ENCODE results near the gene XBP1.
A peak's percentile ranks its signal among the peaks of the same experiment; 100 is the strongest.
"Not testable (repeated sequence)": the region's sequence is repeated elsewhere in the genome, so short reads cannot be mapped to it uniquely, and the experiment has no call there.

XBP1 gene

DNA sequence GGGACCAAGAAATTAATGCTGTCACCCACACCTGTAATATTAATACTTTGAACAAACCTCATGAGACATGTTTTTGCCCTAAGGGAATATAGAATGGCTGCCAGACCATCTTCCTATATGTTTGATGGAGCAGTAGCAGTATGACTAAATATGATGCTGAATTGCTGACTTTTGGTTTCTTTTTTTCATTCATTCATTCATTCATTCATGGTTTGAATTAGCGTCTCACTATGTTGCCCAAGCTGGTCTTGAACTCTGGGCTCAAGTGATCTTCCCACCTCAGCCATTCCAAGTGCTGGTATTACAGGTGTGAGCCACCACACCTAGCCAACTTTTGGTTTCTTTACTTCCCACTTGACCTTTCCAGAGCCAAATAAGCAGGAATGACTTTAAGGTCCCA, 20.1 kb downstream of the XBP1 start:
- H3K27me3 ChIP-seq (ENCODE audit: control insufficient read depth in 1 of 2, insufficient read depth in 2 of 2, low read length in 2 of 2), result no peaks in the 10 kb centered on the region

DNA sequence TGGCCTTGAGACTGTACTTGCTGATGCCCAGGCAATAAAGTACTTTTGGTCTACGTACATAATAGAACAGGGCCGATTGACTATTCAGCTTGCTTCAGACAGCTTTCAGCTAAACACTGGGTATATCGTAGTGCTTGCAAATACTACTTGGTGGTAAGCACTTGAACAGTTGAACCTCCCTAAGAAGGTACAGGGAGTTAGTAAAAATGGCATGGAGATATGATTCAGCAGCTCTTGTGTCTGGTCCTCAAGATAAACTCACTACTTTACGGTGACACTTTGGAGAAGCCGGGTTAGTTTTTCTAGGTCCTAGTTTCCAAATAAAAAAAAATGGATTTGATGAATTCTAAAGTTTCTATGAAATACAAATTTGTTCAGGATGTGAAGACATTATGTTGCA, 20.5 kb downstream of the XBP1 start:
- peaks cover 31% of the 10 kb centered on the region for H3K36me3 ChIP-seq (ENCODE audit: insufficient read depth, low read length)
- no peaks in the 10 kb centered on the region for H3K27me3 ChIP-seq (ENCODE audit: control insufficient read depth in 1 of 2, insufficient read depth in 2 of 2, low read length in 2 of 2)
- H3K27ac ChIP-seq (ENCODE audit: low read depth, low read length), result no peak overlapping the region
- no peak overlapping the region for H3K4me3 ChIP-seq (ENCODE audit: low read depth in 1 of 2, low read length in 2 of 2)
- no peaks in the 10 kb centered on the region for H3K9me3 ChIP-seq (ENCODE audit: low read length)
- no peak overlapping the region for H3K9ac ChIP-seq (ENCODE audit: low read length)
- peaks cover 43% of the 10 kb centered on the region for H3K4me1 ChIP-seq (ENCODE audit: insufficient read depth, low read length)

More for the DNA sequence above, 20.1 kb downstream of the XBP1 start:
- no peak overlapping the region for H3K27ac ChIP-seq (ENCODE audit: low read depth, low read length)
- no peak overlapping the region for H3K4me3 ChIP-seq (ENCODE audit: low read depth in 1 of 2, low read length in 2 of 2)
- no peaks in the 10 kb centered on the region for H3K9me3 ChIP-seq (ENCODE audit: low read length)
- peaks cover 36% of the 10 kb centered on the region for H3K36me3 ChIP-seq (ENCODE audit: insufficient read depth, low read length)
- H3K9ac ChIP-seq (ENCODE audit: low read length), result no peak overlapping the region
- H3K4me1 ChIP-seq (ENCODE audit: insufficient read depth, low read length), result peaks cover 45% of the 10 kb centered on the region

DNA sequence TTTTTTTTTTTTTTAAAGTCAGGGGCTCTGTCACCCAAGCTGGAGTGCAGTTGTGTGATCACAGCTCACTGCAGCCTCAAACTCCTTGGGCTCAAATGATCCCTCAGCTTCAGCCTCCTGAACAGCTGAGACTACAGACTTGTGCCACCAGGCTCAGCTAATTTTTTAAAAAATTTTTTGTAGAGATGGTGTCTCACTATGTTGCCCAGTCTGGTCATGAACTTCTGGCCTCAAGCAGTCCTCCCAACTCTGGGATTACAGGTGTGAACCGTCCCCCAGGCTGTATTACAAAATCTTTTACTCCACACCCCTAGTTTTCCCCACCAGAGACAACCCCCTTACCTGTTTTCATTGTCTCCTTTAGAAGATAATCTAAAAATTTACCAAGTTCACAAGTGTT, 26.0 kb downstream of the XBP1 start:
- H3K9ac ChIP-seq (ENCODE audit: low read length), result no peak overlapping the region
- H3K9me3 ChIP-seq (ENCODE audit: low read length), result no peaks in the 10 kb centered on the region
- H3K27me3 ChIP-seq (ENCODE audit: control insufficient read depth in 1 of 2, insufficient read depth in 2 of 2, low read length in 2 of 2), result no peaks in the 10 kb centered on the region
- H3K4me1 ChIP-seq (ENCODE audit: insufficient read depth, low read length), result peaks cover 18% of the 10 kb centered on the region
- H3K27ac ChIP-seq (ENCODE audit: low read depth, low read length), result no peak overlapping the region
- H3K4me3 ChIP-seq (ENCODE audit: low read depth in 1 of 2, low read length in 2 of 2), result no peak overlapping the region
- no peaks in the 10 kb centered on the region for H3K36me3 ChIP-seq (ENCODE audit: insufficient read depth, low read length)

DNA sequence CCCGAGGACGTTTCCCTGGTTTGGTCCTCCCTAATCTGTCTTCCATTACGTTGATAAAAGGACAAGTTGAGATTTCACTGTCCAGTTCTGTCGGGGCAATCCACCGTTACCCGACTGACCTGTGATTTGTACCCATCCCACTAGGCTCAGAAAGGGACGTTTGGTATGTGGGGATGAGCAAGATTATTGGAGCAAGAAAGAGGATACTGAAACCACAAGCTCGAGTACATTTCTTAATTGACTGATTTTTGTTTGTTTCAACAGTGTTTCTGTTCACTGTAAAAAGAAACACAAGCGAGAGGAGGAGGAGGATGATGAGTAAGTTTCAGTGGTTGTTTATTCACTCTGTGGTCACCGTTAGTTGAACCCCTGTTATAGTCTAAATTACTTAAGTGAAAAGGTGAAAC, 26.9 kb downstream of the XBP1 start:
- no peaks in the 10 kb centered on the region for H3K27me3 ChIP-seq (ENCODE audit: control insufficient read depth in 1 of 2, insufficient read depth in 2 of 2, low read length in 2 of 2)
- peak overlapping the region; percentile 95 for H3K27ac ChIP-seq (ENCODE audit: low read depth, low read length)
- peaks cover 16% of the 10 kb centered on the region for H3K4me1 ChIP-seq (ENCODE audit: insufficient read depth, low read length)
- peak overlapping the region; percentile 88 for H3K9ac ChIP-seq (ENCODE audit: low read length)
- H3K4me3 ChIP-seq (ENCODE audit: low read depth in 1 of 2, low read length in 2 of 2), result peak overlapping the region; percentile 77 to 85
- no peaks in the 10 kb centered on the region for H3K9me3 ChIP-seq (ENCODE audit: low read length)
- H3K36me3 ChIP-seq (ENCODE audit: insufficient read depth, low read length), result no peaks in the 10 kb centered on the region

DNA sequence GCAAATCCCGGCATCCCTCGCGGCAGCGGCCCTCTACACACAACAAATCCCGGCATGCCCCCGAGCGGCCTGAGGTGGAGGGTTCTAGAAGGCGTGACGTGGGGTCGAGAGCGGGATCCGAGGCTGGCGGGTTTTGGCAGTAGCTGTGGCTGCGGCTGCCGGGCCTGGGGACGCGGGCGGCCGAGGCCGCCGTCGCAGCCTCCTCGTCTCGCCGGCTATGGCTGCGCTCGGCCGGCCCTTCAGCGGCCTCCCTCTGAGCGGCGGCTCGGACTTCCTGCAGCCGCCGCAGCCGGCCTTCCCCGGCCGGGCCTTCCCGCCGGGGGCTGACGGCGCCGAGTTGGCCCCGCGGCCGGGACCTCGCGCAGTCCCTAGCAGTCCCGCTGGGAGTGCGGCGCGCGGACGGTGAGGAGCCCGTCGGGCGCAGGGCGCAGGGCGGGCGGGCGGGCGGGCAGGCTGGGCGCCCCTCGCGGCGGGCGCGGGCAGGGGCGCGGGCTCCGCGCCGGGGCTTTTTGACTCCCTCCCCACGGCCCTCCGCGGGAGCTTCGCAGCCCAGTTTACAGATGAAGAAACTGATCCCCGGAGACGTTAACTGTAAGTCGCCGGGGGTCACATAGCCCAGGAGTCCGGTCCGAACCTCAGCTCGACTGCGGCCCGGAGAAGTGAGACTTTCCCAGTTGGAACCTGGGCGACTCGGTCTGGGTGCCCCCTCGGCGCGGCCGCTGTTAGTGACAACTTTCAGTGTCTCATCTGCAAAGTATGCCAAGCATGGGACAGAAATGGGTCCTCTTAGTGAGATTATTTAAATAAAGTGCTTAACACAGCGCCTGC, 27.5 kb downstream of the XBP1 start, which contains the start of gene CCDC117:
Gene CCDC117 (plus strand): TSS at position 63 of the 828 bp plus-strand sequence. CDS start 155 bp downstream, at position 218.
- H3K27me3 ChIP-seq (ENCODE audit: control insufficient read depth in 1 of 2, insufficient read depth in 2 of 2, low read length in 2 of 2), result no peaks in the 10 kb centered on the region
- no peaks in the 10 kb centered on the region for H3K36me3 ChIP-seq (ENCODE audit: insufficient read depth, low read length)
- H3K9me3 ChIP-seq (ENCODE audit: low read length), result no peaks in the 10 kb centered on the region
- H3K9ac ChIP-seq (ENCODE audit: low read length), result peak within 1 kb of the TSS; percentile 88
- peaks cover 16% of the 10 kb centered on the region for H3K4me1 ChIP-seq (ENCODE audit: insufficient read depth, low read length)
- peak within 1 kb of the TSS; percentile 77 to 85 for H3K4me3 ChIP-seq (ENCODE audit: low read depth in 1 of 2, low read length in 2 of 2)
- peak within 1 kb of the TSS; percentile 95 for H3K27ac ChIP-seq (ENCODE audit: low read depth, low read length)

DNA sequence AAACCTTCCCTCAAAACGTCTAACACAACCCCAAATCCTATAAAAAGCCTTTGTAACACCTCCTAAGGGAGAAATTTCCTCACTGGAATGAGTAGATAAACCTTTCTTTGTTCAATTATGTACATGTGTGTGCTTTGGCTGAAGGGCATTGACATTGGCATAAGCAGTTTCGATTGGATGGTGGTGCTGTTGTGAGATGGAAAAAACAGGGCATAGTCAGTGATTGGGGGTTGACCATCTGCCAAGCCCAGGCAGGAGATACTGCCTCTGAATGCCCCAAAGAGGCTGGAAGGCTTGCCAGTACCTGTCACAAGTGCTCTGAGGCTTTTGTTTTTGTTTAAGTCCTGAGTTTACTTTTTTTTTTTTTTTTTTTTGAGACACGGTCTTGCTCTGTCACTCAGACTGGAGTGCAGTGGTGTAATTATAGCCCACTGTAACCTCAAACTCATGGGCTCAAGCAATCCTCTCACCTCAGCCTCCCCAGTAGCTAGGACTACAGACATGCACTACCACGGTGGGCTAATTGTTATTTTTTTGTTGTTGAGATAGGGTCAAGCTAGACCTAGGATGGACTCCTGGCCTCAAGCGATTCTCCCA, 29.1 kb downstream of the XBP1 start:
- H3K27ac ChIP-seq (ENCODE audit: low read depth, low read length), result no peak overlapping the region
- peaks cover 16% of the 10 kb centered on the region for H3K4me1 ChIP-seq (ENCODE audit: insufficient read depth, low read length)
- no peaks in the 10 kb centered on the region for H3K36me3 ChIP-seq (ENCODE audit: insufficient read depth, low read length)
- H3K4me3 ChIP-seq (ENCODE audit: low read depth in 1 of 2, low read length in 2 of 2), result no peak overlapping the region
- no peak overlapping the region for H3K9ac ChIP-seq (ENCODE audit: low read length)
- H3K27me3 ChIP-seq (ENCODE audit: control insufficient read depth in 1 of 2, insufficient read depth in 2 of 2, low read length in 2 of 2), result no peaks in the 10 kb centered on the region
- H3K9me3 ChIP-seq (ENCODE audit: low read length), result no peaks in the 10 kb centered on the region

DNA sequence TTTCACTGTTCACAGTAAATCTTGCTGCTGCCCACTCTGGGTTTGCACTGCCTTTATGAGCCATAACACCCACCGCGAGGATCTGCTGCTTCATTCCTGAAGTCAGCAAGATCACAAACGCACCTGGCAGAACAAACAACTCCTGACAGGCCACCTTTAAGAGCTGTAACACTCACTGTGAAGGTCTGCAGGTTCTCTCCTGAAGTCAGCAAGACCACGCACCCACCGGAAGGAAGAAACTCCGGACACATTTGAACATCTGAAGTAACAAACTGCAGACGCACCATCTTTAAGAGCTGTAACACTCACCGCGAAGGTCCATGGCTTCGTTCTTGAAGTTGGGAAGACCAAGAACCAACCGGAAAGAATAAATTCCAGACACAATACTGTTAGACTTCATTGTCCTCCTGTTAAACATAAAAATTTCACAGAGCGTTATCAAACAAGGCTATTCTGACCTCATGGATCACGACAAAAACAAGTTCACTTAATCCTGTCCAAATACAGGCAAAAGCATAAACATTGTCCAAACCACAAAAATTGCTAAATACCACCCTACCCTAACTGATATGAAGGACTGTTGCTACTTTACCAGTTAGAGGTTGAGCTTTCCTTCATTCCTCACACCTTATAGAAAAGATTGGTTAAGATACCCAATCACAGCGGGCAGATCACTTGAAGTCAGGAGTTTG, 30.8 kb downstream of the XBP1 start:
- no peaks in the 10 kb centered on the region for H3K27me3 ChIP-seq (ENCODE audit: control insufficient read depth in 1 of 2, insufficient read depth in 2 of 2, low read length in 2 of 2)
- no peak overlapping the region for H3K4me3 ChIP-seq (ENCODE audit: low read depth in 1 of 2, low read length in 2 of 2)
- no peaks in the 10 kb centered on the region for H3K36me3 ChIP-seq (ENCODE audit: insufficient read depth, low read length)
- no peak overlapping the region for H3K27ac ChIP-seq (ENCODE audit: low read depth, low read length)
- no peaks in the 10 kb centered on the region for H3K9me3 ChIP-seq (ENCODE audit: low read length)
- peaks cover 10% of the 10 kb centered on the region for H3K4me1 ChIP-seq (ENCODE audit: insufficient read depth, low read length)
- H3K9ac ChIP-seq (ENCODE audit: low read length), result no peak overlapping the region

DNA sequence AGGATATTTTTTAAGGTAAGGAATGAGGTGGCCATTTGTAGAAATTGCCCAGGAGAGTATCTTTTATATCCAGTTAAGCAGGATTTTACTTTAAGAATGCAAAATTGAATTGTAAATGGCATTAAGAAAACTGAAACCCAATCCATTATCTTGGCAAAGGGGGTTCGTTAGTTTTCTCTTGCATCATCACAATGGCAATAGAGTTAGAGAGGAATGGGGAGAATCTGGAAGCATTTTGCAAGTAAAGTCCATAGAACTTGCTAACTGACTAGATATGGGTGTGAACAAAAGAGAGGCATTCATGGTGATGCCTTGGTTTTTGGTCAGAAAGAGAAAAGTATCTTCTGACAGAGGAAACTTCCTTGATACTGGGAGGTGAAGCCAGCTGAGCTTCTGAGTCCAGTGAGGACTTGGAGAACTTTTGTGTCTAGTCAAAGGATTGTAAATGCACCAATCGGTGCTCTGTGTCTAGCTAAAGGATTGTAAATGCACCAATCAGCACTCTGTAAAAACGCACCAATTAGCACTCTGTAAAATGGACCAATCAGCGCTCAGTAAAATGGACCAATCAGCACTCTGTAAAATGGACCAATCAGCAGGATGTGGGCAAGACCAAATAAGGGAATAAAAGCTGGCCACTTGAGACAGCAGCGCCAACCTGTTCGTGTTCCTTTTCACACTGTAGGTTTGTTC, 31.5 kb downstream of the XBP1 start:
- H3K4me3 ChIP-seq (ENCODE audit: low read depth in 1 of 2, low read length in 2 of 2), result no peak overlapping the region
- H3K27me3 ChIP-seq (ENCODE audit: control insufficient read depth in 1 of 2, insufficient read depth in 2 of 2, low read length in 2 of 2), result no peaks in the 10 kb centered on the region
- H3K9me3 ChIP-seq (ENCODE audit: low read length), result no peaks in the 10 kb centered on the region
- no peak overlapping the region for H3K27ac ChIP-seq (ENCODE audit: low read depth, low read length)
- H3K4me1 ChIP-seq (ENCODE audit: insufficient read depth, low read length), result peaks cover 5% of the 10 kb centered on the region
- H3K36me3 ChIP-seq (ENCODE audit: insufficient read depth, low read length), result no peaks in the 10 kb centered on the region
- H3K9ac ChIP-seq (ENCODE audit: low read length), result no peak overlapping the region

DNA sequence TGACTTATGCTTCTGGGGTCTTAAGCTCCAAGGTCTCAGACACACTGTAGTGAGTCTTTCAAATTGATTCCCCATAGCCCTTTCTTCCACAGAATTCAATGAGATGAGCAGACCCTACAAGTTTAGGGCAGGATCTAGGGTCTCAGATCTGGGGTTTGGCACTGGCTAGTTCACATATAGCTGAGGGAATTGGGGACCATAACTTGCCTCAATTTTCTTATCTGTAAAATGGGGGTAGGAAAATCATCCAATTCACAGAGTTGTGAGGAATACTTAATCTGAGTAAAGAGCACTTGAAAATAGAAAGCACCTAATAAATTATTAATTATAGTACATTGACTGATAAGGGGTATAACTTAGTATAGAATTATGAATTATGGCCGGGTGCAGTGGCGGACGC, 33.7 kb downstream of the XBP1 start:
- no peaks in the 10 kb centered on the region for H3K27me3 ChIP-seq (ENCODE audit: control insufficient read depth in 1 of 2, insufficient read depth in 2 of 2, low read length in 2 of 2)
- H3K4me1 ChIP-seq (ENCODE audit: insufficient read depth, low read length), result no peaks in the 10 kb centered on the region
- no peak overlapping the region for H3K27ac ChIP-seq (ENCODE audit: low read depth, low read length)
- no peak overlapping the region for H3K4me3 ChIP-seq (ENCODE audit: low read depth in 1 of 2, low read length in 2 of 2)
- H3K9me3 ChIP-seq (ENCODE audit: low read length), result no peaks in the 10 kb centered on the region
- no peak overlapping the region for H3K9ac ChIP-seq (ENCODE audit: low read length)
- no peaks in the 10 kb centered on the region for H3K36me3 ChIP-seq (ENCODE audit: insufficient read depth, low read length)

DNA sequence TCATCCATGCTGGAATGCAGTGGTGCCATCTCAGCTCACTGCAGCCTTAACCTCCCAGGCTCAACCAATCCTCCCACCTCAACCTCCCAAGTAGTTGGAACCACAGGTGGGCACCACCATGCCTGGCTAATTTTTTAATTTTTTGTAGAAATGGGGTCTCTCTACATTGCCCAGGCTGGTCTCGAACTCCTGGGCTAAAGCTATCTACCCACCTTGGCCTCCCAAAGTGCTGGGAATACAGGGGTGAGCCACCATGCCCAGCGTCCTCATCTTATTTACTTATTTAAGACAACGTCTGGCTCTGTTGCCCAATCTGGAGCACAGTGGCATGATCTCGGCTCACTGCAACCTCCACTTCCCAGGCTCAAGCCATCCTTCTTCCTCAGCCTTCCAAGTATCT, 38.4 kb downstream of the XBP1 start:
- not testable (repeated sequence) for H3K4me1 ChIP-seq (ENCODE audit: insufficient read depth, low read length); H3K27ac ChIP-seq (ENCODE audit: low read depth, low read length); H3K9ac ChIP-seq (ENCODE audit: low read length); H3K27me3 ChIP-seq (ENCODE audit: control insufficient read depth in 1 of 2, insufficient read depth in 2 of 2, low read length in 2 of 2); H3K36me3 ChIP-seq (ENCODE audit: insufficient read depth, low read length); H3K9me3 ChIP-seq (ENCODE audit: low read length); H3K4me3 ChIP-seq (ENCODE audit: low read depth in 1 of 2, low read length in 2 of 2)

DNA sequence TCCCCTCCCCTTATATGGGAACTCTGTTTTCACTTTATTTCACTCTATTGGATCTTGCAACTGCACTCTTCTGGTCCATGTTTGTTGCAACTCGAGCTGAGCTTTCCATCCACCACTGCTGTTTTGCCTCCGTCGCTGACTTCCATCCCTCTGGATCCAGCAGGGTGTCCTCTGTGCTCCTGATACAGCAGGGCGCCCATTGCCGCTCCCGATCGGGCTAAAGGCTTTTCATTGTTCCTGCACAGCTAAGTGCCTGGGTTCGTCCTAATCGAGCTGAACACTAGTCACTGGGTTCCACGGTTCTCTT, 39.0 kb downstream of the XBP1 start:
- Histone ChIP-seq H3K4me3 (ENCODE audit: low read depth in 1 of 2, low read length in 2 of 2) (no peak overlapping the region), H3K27ac (ENCODE audit: low read depth, low read length) (no peak overlapping the region), H3K27me3 (ENCODE audit: control insufficient read depth in 1 of 2, insufficient read depth in 2 of 2, low read length in 2 of 2) (no peaks in the 10 kb centered on the region)

More for the DNA sequence above, 39.0 kb downstream of the XBP1 start:
- Histone ChIP-seq H3K4me1 (ENCODE audit: insufficient read depth, low read length) (no peaks in the 10 kb centered on the region), H3K36me3 (ENCODE audit: insufficient read depth, low read length) (peaks cover 6% of the 10 kb centered on the region), H3K9me3 (ENCODE audit: low read length) (no peaks in the 10 kb centered on the region), H3K9ac (ENCODE audit: low read length) (no peak overlapping the region)

Data from muscle layer of colon (tissue), 2 donors.